DOHH2 (cell line): ENCODE measurements around the gene UBR2.
A peak's percentile ranks its signal among the peaks of the same experiment; 100 is the strongest.
"Not testable (repeated sequence)": the region's sequence is repeated elsewhere in the genome, so short reads cannot be mapped to it uniquely, and the experiment has no call there.

Experiments
- H3F3A ChIP-seq: fragments of 200-600 bp; sonication (generic), shearing (Covaris generic); 2 replicates; pipeline ENCODE4 v1.6.0; 2016; ENCODE audit warnings: antibody characterized with exemption, mild to moderate bottlenecking; ENCODE audit not compliant: control insufficient read depth, insufficient read depth
- H3K27ac ChIP-seq: fragments of 200-600 bp; sonication (generic); 2 replicates; pipeline ENCODE4 v1.5.1; 2014; ENCODE audit warnings: low read depth, mild to moderate bottlenecking, low read length, moderate library complexity
- H3K27me3 ChIP-seq: fragments of 200-600 bp; sonication (generic); 2 replicates; pipeline ENCODE4 v1.6.1; 2014; ENCODE audit warnings: mild to moderate bottlenecking, low read length, mixed read lengths; ENCODE audit not compliant: control insufficient read depth
- H3K36me3 ChIP-seq: fragments of 200-600 bp; sonication (generic); 2 replicates; pipeline ENCODE4 v1.6.1; 2014; ENCODE audit warnings: mild to moderate bottlenecking, low read length, moderate library complexity, mixed read lengths; ENCODE audit not compliant: control insufficient read depth
- H3K4me1 ChIP-seq: fragments of 200-600 bp; sonication (generic); 2 replicates; pipeline ENCODE4 v1.6.1; 2014; ENCODE audit warnings: mild to moderate bottlenecking, low read length, mixed read lengths; ENCODE audit not compliant: control insufficient read depth
- H3K4me2 ChIP-seq: fragments of 200-600 bp; sonication (generic); 2 replicates; pipeline ENCODE4 v1.6.0; 2014; ENCODE audit warnings: mild to moderate bottlenecking, low read length, moderate library complexity
- H3K4me3 ChIP-seq: fragments of 200-600 bp; sonication (generic); 2 replicates; pipeline ENCODE4 v1.5.1; 2014; ENCODE audit warnings: mild to moderate bottlenecking, low read length, mixed read lengths
- H3K79me2 ChIP-seq: fragments of 200-600 bp; sonication (generic); 2 replicates; pipeline ENCODE4 v1.6.1; 2014; ENCODE audit warnings: mild to moderate bottlenecking, low read length, mixed read lengths; ENCODE audit not compliant: control insufficient read depth
- H3K9me2 ChIP-seq: fragments of 200-600 bp; sonication (generic); replicated peaks from 2 replicates; pipeline ENCODE4 v1.6.1; 2014; ENCODE audit warnings: mild to moderate bottlenecking, low read length, mixed read lengths; ENCODE audit not compliant: control insufficient read depth
- H3K9me3 ChIP-seq: fragments of 200-600 bp; sonication (generic); 2 replicates; pipeline ENCODE4 v1.6.1; 2014; ENCODE audit warnings: antibody characterized with exemption, low read length, mixed read lengths; ENCODE audit not compliant: control insufficient read depth, insufficient read depth
- H4K20me1 ChIP-seq: fragments of 200-600 bp; sonication (generic); 2 replicates; pipeline ENCODE4 v1.6.0; 2014; ENCODE audit warnings: low read depth, mild to moderate bottlenecking, antibody characterized with exemption, low read length, moderate library complexity; ENCODE audit not compliant: control insufficient read depth, insufficient read depth
- CTCF ChIP-seq: fragments of 200-600 bp; sonication (generic); IDR thresholded peaks from one replicate; pipeline ENCODE4 v1.5.1; 2014; ENCODE audit warnings: antibody characterized with exemption, mild to moderate bottlenecking, low read depth, low read length; ENCODE audit not compliant: poor library complexity, severe bottlenecking
- EZH2phosphoT487 ChIP-seq: fragments of 200-600 bp; sonication (generic); IDR thresholded peaks from 2 replicates; pipeline ENCODE4 v1.6.1; 2017; ENCODE audit warnings: borderline replicate concordance, mild to moderate bottlenecking, antibody characterized with exemption, low read length, moderate library complexity, mixed read lengths

UBR2 gene

GRCh38 chr6:42569102-42570028, 5.5 kb downstream of the UBR2 start:
- Histone ChIP-seq H3K9me3 (no peaks in the 10 kb centered on the region), H3K27me3 (no peaks in the 10 kb centered on the region), H3K9me2 (no peaks in the 10 kb centered on the region), H4K20me1 (peaks cover 6% of the 10 kb centered on the region), H3K79me2 (peaks cover 91% of the 10 kb centered on the region), H3F3A (peaks cover 20% of the 10 kb centered on the region), H3K4me3 (no peak overlapping the region), H3K4me1 (peaks cover 63% of the 10 kb centered on the region), H3K36me3 (peaks cover 28% of the 10 kb centered on the region), H3K27ac (0 out of 2 replicates have a peak overlapping the region, but pooled peaks have one; percentile 14), H3K4me2 (peak overlapping the region; percentile 36)
- TF ChIP-seq EZH2phosphoT487 (no peak), CTCF (no peak)

GRCh38 chr6:42571611-42572342, 7.9 kb downstream of the UBR2 start:
- H3K4me2 ChIP-seq: peak overlapping the region; percentile 85
- H3F3A ChIP-seq: peaks cover 20% of the 10 kb centered on the region
- no peaks in the 10 kb centered on the region for H3K9me2 ChIP-seq
- H3K4me1 ChIP-seq: peaks cover 47% of the 10 kb centered on the region
- peaks cover 6% of the 10 kb centered on the region for H4K20me1 ChIP-seq
- no peak for TF ChIP-seq EZH2phosphoT487
- no peak for TF ChIP-seq CTCF
- H3K79me2 ChIP-seq: peaks cover 81% of the 10 kb centered on the region
- no peaks in the 10 kb centered on the region for H3K27me3 ChIP-seq
- peak overlapping the region; percentile 83 for H3K27ac ChIP-seq
- peak overlapping the region; percentile 64 for H3K4me3 ChIP-seq
- peaks cover 37% of the 10 kb centered on the region for H3K36me3 ChIP-seq
- no peaks in the 10 kb centered on the region for H3K9me3 ChIP-seq

- peaks cover 76% of the 10 kb centered on the region for H3K79me2 ChIP-seq
- H3F3A ChIP-seq: peaks cover 20% of the 10 kb centered on the region
- peak overlapping the region; percentile 85 for H3K4me2 ChIP-seq
- H3K4me1 ChIP-seq: peaks cover 47% of the 10 kb centered on the region
- TF ChIP-seq CTCF: no peak
- no peak for TF ChIP-seq EZH2phosphoT487
- H3K9me2 ChIP-seq: no peaks in the 10 kb centered on the region
- peaks cover 40% of the 10 kb centered on the region for H3K36me3 ChIP-seq
- no peaks in the 10 kb centered on the region for H3K9me3 ChIP-seq
- peak overlapping the region; percentile 64 for H3K4me3 ChIP-seq
- H3K27ac ChIP-seq: peak overlapping the region; percentile 83
- peaks cover 6% of the 10 kb centered on the region for H4K20me1 ChIP-seq
- no peaks in the 10 kb centered on the region for H3K27me3 ChIP-seq
These were observed 8.7 kb downstream of the UBR2 start for GRCh38 chr6:42572523-42572922.

GRCh38 chr6:42576538-42576937, 12.7 kb downstream of the UBR2 start:
- H3K4me1 ChIP-seq: peaks cover 20% of the 10 kb centered on the region
- H3K9me2 ChIP-seq, H3K27ac ChIP-seq, H3K9me3 ChIP-seq, H3K4me3 ChIP-seq, H3K27me3 ChIP-seq, H3K4me2 ChIP-seq: not testable (repeated sequence)
- H3K79me2 ChIP-seq: peaks cover 59% of the 10 kb centered on the region
- H4K20me1 ChIP-seq: peaks cover 11% of the 10 kb centered on the region
- H3K36me3 ChIP-seq: peaks cover 47% of the 10 kb centered on the region
- peaks cover 16% of the 10 kb centered on the region for H3F3A ChIP-seq
